ENCODE measurements around the gene ATP6V0B. TPM values are rescaled to one million over a fixed set of nuclear protein-coding genes. Genes with fewer than 3 reads are reported as not detected.

ATP6V0B gene
- total and polyA plus RNA-seq, 2 of the 4 experiments (the other 2 are of a cell fraction), result 72.1 to 169 TPM

- ATAC-seq (ENCODE audit: low read depth) (no peak), DNase-seq (no peak)
- WGBS, 2 experiments (ENCODE audit: extremely low coverage in 2 of 2, insufficient read length in 1 of 2), result 7% methylated on average over 24 of the region's 48 CpGs; no CpG with 5 or more reads in 1 of the 2 experiments
- TF ChIP-seq FOS (IDR thresholded peaks at IDR 0.05; ENCODE audit: low read depth, low read length) (no peak), USF2 (IDR thresholded peaks at IDR 0.05; ENCODE audit: low read depth, low read length) (no peak), MXI1 (IDR thresholded peaks at IDR 0.05; ENCODE audit: borderline replicate concordance, low read depth, low read length) (no peak), CHD1 (IDR thresholded peaks at IDR 0.05; ENCODE audit: low read depth, low read length) (no peak), RCOR1 (IDR thresholded peaks at IDR 0.05; ENCODE audit: insufficient replicate concordance, low read length) (no peak), CTCF (conservative IDR thresholded peaks at IDR 0.05; ENCODE audit: low read depth, low read length) (no peak), RFX5 (IDR thresholded peaks at IDR 0.05; ENCODE audit: low read depth, low read length) (no peak), MAZ (IDR thresholded peaks at IDR 0.05; ENCODE audit: borderline replicate concordance, low read depth, low read length) (no peak)
- H3K9ac ChIP-seq (ENCODE audit: low read depth, low read length), result no peak overlapping the region
- H3K9me3 ChIP-seq (ENCODE audit: control insufficient read depth, insufficient read depth, low read length), result no peaks in the 10 kb centered on the region
- H2BK120ac ChIP-seq (ENCODE audit: low read depth, low read length), result no peak overlapping the region
- peak overlapping the region; percentile 74 for H2AFZ ChIP-seq (replicated peaks; ENCODE audit: low read length, poor library complexity)
- H2BK5ac ChIP-seq (ENCODE audit: low read depth, low read length, poor library complexity, severe bottlenecking), result no peak overlapping the region
- peaks cover 10% of the 10 kb centered on the region for H3K4me1 ChIP-seq (ENCODE audit: control insufficient read depth, insufficient read depth, low read length)
- no peak overlapping the region for H3K27ac ChIP-seq (ENCODE audit: insufficient read depth, low read length)
- no peak overlapping the region; the same call in 1 of the 2 replicates for H3K4me2 ChIP-seq (ENCODE audit: low read depth, low read length)
- no peak overlapping the region; the same call in 1 of the 2 replicates for H2BK20ac ChIP-seq (ENCODE audit: low read depth, low read length)
- H2AK5ac ChIP-seq (ENCODE audit: low read depth, low read length), result 0 out of 2 replicates have a peak overlapping the region, but pooled peaks have one; percentile 43
- POLR2A ChIA-PET (ENCODE audit: unreplicated experiment), result no interaction called here
- no peaks in the 10 kb centered on the region for H3K36me3 ChIP-seq (ENCODE audit: control insufficient read depth, insufficient read depth, low read length)
- dilution Hi-C loops (cut with HindIII; ENCODE audit: low sequenced_read_pairs, unreplicated experiment), result no loop called here
- H4K91ac ChIP-seq (ENCODE audit: insufficient read depth, low read depth, low read length), result no peak overlapping the region
- no peak overlapping the region for H2BK15ac ChIP-seq (ENCODE audit: low read depth, low read length)
- peaks cover 6% of the 10 kb centered on the region for H3K9me1 ChIP-seq (ENCODE audit: insufficient read depth, low read length)
- intact Hi-C loops (cut with micrococcal nuclease), result no loop called here
- no peak overlapping the region for H4K5ac ChIP-seq (ENCODE audit: low read depth, low read length)
- no TSS peak for BruUV-seq (replicated peaks)
- H4K20me1 ChIP-seq (ENCODE audit: insufficient read depth, low read length), result peaks cover 3% of the 10 kb centered on the region; the same call in 1 of the 2 replicates
- H3K56ac ChIP-seq (ENCODE audit: extremely low read depth, insufficient read depth, low read length), result no peak overlapping the region
- CTCF ChIA-PET, result interaction anchor here (1.0 to 5.6 kb wide), 8 partner anchors 11 to 285 kb away, joined by 3 to 149 read pairs (median 6); partner anchors contain the start of gene IPO13
- H3K79me1 ChIP-seq (ENCODE audit: low read depth in 1 of 2, low read length in 2 of 2), result peaks cover 0 to 8% of the 10 kb centered on the region in 2 experiments; a peak in 1 of 4 replicates
- peak overlapping the region; percentile 30 for H3K4me3 ChIP-seq (ENCODE audit: insufficient read depth, low read depth, low read length)
- no peak overlapping the region for H4K8ac ChIP-seq (ENCODE audit: low read depth in 2 of 2, low read length in 2 of 2)
- H3K23ac ChIP-seq (ENCODE audit: low read depth, low read length), result no peak overlapping the region; the same call in 1 of the 2 replicates
- H3K4ac ChIP-seq (ENCODE audit: low read depth, low read length), result no peak overlapping the region
- H3K27me3 ChIP-seq (ENCODE audit: control insufficient read depth, insufficient read depth, low read length), result no peaks in the 10 kb centered on the region; the same call in 1 of the 2 replicates
- no peak overlapping the region for H3K14ac ChIP-seq (replicated peaks; ENCODE audit: low read depth, low read length)
- no peak overlapping the region for H3K18ac ChIP-seq (ENCODE audit: low read depth, low read length)
- H2AK9ac ChIP-seq (replicated peaks; ENCODE audit: low read depth, low read length, poor library complexity), result no peak overlapping the region
- in situ Hi-C loops (cut with MboI; ENCODE audit: low sequenced_read_pairs), result no loop called here
Observed at GRCh38 chr1:43935711-43936427, 38.9 kb upstream of the ATP6V0B start.

All from IMR-90 (cell line).